ENCODE data around the gene MFAP4.

Gene MFAP4

DNA sequence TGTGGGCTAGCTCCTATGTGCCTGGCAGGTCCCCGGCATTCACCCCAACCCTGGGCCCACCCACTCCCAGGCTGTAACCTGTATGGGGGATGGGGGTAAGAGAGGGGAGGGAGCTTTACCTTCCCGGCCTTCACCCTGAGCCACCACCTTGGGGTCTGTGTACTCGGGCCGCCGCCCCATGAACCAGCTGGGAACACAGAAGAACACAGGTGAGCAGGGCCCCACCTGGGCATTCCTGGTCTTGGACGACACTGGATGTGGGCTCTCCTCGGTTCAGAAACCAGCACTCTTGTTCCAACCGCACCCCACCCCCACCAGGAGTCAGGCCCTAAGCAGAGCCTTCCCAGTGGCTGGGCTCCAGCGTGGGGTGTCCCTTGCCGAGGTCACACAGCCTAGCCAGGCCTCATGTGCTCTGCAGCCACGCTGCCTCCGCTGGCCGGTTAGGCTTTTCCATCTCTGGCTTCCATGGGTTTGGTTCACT lies 43.3 kb downstream of the MFAP4 start:
- peak; percentile 68 for DNase-seq (ENCODE audit: low spot score)
- no peak for TF ChIP-seq CTCF (IDR thresholded peaks at IDR 0.05)

GRCh38 chr17:19343256-19343630 lies 43.7 kb downstream of the MFAP4 start:
- no peak for TF ChIP-seq CTCF (IDR thresholded peaks at IDR 0.05)
- H3K4me3 ChIP-seq, result no peak overlapping the region
- DNase-seq (ENCODE audit: low spot score), result no peak
- H3K27ac ChIP-seq, result no peak overlapping the region

More for the DNA sequence above, 43.3 kb downstream of the MFAP4 start:
- no peak overlapping the region for H3K27ac ChIP-seq
- H3K4me3 ChIP-seq, result no peak overlapping the region

DNA sequence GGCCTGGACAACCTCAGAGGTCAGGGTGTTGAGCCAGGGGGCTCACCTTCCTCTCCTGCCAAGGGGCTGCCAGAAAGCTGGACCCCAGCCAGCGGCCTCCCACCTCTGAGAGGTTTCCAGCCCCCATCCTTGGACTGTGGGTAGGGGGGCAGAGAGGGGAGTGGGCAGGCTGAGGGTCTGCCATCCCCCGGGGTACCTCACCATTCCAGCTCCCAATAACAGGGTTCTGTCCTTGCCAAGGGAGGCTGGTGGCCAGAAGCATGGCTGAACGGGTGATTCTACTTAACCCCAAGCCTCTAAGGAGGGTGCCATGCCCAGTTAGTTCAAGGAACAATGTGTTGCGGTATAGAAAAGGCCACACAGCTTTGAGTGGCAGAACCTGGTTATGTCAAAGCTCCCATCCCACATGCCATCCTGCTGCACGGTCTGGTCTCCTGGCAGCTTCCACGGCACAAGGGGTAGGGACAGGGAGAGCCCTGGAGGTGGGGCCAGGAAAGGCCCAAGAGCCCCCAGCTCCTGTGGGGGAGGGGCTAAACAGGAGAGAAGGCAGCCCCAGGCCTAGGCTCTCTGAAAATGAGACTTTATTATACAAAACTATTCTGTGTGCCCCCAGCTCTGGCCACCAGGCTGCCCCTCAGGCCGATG lies 44.3 kb downstream of the MFAP4 start:
- no peak for TF ChIP-seq CTCF (IDR thresholded peaks at IDR 0.05)
- no peak for DNase-seq (ENCODE audit: low spot score)
- peak overlapping the region in 1 of 2 donors; percentile 31 for H3K27ac ChIP-seq
- no peak overlapping the region for H3K4me3 ChIP-seq

DNA sequence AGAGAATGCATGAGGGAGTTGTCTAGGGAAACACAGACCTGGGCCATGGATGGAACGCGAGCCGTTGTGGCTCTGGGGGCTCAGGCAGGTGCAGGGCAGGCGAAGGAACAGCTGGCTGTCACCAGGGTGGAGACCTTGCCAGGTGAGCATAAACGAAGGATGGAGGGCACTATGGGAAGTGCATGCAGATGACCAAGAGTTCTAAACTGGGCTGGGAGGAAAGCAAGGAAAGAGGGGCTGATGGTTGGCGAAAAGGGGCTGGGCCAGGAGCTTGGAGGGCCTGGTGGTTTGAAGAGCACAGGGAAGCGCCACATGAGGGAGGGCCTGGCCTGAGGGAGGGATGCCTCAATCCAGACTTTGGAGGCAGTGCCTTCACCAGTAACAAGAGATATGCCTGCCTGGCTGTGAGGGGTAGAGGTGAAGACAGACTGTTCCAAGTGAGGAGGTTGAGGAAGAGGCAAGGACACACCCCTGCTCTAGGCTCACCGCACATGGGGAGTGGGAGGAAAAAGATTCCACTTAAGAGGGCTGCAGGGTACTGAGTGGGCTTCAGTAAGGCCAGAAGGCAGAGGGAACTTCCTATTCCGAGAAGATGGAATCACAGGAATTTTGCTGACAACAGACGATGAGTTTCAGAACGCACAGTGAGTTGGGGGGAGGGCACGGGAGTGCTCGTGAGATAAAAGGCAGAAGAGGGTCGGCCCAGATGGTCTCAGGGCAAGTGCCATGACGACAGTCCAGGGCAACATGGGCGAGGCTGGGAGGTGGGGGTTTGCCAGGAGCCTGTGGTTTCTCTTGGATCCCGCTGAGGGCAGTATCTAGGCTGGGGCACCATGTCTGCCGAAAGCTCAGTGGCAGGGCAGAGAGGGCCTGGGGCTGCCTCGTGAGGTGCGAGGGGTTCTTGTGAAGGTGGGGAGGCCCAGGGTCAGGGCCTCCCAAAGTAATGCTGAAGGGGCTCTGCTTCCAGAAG lies 45.1 kb downstream of the MFAP4 start:
- H3K4me3 ChIP-seq, result no peak overlapping the region
- TF ChIP-seq CTCF (IDR thresholded peaks at IDR 0.05), result no peak
- H3K27ac ChIP-seq, result peak overlapping the region in 1 of 2 donors; percentile 31
- no peak for DNase-seq (ENCODE audit: low spot score)

DNA sequence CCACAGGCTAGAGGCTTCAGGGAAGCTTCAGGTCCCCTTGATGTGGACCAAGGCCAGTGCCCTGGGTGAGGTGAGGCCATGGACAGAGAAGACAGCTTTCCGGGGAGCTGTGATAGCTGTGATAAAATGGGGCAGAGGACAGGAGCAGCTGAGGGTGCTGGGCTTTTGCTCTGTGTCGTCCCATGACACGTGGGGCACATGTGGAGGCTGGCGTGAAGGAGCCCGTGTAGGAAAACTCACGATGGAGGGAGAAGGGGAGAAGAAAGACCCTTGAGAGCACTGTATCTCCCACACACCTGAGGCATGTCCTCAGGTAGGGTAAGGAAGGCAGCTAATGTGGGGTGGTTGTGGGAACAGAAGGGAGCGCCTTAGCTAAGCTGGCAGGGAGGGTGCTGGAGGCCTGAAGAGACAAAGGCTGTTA lies 45.8 kb downstream of the MFAP4 start:
- no peak for DNase-seq (ENCODE audit: low spot score)
- TF ChIP-seq CTCF (IDR thresholded peaks at IDR 0.05), result no peak
- Histone ChIP-seq H3K4me3 (no peak overlapping the region), H3K27ac (no peak overlapping the region)

DNA sequence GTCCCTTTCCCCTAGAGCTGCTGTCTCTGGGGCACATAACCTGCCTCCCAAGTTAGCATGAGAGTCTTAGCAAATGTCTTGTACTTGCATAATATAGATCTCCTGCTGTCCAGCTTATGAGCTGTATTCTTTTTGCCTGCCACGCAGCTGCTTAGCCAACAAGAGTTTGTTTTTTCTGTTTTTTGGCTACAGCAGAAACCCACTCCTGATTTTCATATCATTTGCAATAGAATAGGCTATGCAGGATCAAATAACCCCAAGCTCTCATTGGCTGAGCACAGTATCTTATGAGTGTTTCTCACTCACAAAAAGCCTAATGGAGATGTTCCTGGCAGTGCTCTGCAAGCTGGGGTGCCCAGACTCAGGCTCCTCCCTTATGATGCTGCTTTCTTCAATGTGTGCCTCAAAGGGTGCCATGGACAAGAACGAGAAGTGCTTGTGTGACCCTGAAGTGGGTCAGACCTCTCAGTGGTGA lies 47.6 kb downstream of the MFAP4 start:
- no peak overlapping the region for H3K4me3 ChIP-seq
- TF ChIP-seq CTCF (IDR thresholded peaks at IDR 0.05), result no peak
- no peak for DNase-seq (ENCODE audit: low spot score)
- no peak overlapping the region for H3K27ac ChIP-seq

All from coronary artery (tissue), 2 donors.